ENCODE measurements around the gene ATN1. TPM values are rescaled to one million over a fixed set of nuclear protein-coding genes. Genes with fewer than 3 reads are reported as not detected.

ATN1 gene
- total RNA-seq, 1 experiment from 2014 or later: 82.3 TPM

DNA sequence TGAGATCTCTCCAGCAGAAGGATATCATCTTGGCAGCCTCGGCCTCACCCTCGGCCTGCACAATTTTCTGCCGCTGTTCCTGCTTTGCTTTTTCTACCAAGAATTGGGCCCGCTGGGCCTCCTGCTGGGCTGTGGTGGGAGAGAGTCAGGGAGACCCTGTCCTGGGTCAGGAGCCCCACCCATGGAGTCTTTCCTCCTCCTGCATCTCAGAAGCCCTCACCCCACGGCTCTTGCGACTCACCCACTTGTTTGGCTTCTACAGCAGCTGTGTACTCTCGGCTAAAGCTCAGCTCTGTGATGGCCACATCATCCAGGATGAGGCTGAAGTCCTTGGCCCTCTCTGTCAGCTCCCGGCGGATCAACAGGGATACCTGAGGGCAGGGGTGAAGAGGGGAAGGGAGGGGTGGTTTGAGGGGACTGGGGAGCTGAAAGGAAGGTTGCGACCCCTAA is 39.9 kb downstream of the ATN1 start:
- Histone ChIP-seq H3K27ac (ENCODE audit: low read length) (peak overlapping the region; percentile 44; the same call in 1 of the 2 replicates), H3K4me1 (ENCODE audit: control insufficient read depth, insufficient read depth, low read length) (peaks cover 20% of the 10 kb centered on the region), H3K4me3 (ENCODE audit: low read depth in 2 of 2, low read length in 2 of 2) (no peak overlapping the region), H3K27me3 (ENCODE audit: control insufficient read depth, insufficient read depth, low read length) (no peaks in the 10 kb centered on the region), H3K9me3 (ENCODE audit: control insufficient read depth, insufficient read depth, low read depth, low read length) (no peaks in the 10 kb centered on the region), H3K36me3 (ENCODE audit: control insufficient read depth, insufficient read depth, low read length) (peaks cover 16% of the 10 kb centered on the region)
- ChIA-PET POLR2A (interaction anchor here (0.6 kb wide), 1 partner anchor 18 kb away, joined by 4 read pairs; no protein-coding TSS in a partner anchor), CTCF (no interaction called here)
- in situ Hi-C loops (cut with HindIII; ENCODE audit: low pct_unique_long_range_greater_than_20kb, low sequenced_read_pairs) (no loop called here), intact Hi-C loops (cut with micrococcal nuclease; ENCODE audit: unreplicated experiment) (no loop called here)
- TF ChIP-seq, protein P1, sequence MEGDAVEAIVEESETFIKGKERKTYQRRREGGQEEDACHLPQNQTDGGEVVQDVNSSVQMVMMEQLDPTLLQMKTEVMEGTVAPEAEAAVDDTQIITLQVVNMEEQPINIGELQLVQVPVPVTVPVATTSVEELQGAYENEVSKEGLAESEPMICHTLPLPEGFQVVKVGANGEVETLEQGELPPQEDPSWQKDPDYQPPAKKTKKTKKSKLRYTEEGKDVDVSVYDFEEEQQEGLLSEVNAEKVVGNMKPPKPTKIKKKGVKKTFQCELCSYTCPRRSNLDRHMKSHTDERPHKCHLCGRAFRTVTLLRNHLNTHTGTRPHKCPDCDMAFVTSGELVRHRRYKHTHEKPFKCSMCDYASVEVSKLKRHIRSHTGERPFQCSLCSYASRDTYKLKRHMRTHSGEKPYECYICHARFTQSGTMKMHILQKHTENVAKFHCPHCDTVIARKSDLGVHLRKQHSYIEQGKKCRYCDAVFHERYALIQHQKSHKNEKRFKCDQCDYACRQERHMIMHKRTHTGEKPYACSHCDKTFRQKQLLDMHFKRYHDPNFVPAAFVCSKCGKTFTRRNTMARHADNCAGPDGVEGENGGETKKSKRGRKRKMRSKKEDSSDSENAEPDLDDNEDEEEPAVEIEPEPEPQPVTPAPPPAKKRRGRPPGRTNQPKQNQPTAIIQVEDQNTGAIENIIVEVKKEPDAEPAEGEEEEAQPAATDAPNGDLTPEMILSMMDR (IDR thresholded peaks at IDR 0.05): no peak
- TF ChIP-seq, protein P2, sequence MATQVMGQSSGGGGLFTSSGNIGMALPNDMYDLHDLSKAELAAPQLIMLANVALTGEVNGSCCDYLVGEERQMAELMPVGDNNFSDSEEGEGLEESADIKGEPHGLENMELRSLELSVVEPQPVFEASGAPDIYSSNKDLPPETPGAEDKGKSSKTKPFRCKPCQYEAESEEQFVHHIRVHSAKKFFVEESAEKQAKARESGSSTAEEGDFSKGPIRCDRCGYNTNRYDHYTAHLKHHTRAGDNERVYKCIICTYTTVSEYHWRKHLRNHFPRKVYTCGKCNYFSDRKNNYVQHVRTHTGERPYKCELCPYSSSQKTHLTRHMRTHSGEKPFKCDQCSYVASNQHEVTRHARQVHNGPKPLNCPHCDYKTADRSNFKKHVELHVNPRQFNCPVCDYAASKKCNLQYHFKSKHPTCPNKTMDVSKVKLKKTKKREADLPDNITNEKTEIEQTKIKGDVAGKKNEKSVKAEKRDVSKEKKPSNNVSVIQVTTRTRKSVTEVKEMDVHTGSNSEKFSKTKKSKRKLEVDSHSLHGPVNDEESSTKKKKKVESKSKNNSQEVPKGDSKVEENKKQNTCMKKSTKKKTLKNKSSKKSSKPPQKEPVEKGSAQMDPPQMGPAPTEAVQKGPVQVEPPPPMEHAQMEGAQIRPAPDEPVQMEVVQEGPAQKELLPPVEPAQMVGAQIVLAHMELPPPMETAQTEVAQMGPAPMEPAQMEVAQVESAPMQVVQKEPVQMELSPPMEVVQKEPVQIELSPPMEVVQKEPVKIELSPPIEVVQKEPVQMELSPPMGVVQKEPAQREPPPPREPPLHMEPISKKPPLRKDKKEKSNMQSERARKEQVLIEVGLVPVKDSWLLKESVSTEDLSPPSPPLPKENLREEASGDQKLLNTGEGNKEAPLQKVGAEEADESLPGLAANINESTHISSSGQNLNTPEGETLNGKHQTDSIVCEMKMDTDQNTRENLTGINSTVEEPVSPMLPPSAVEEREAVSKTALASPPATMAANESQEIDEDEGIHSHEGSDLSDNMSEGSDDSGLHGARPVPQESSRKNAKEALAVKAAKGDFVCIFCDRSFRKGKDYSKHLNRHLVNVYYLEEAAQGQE (IDR thresholded peaks at IDR 0.05; ENCODE audit: insufficient read depth in 1 of 2, low read depth in 2 of 2, low read length in 1 of 2): no peak
- TF ChIP-seq TCF7L2 (IDR thresholded peaks at IDR 0.05; ENCODE audit: low read depth, low read length) (no peak), SIN3A (IDR thresholded peaks at IDR 0.05; ENCODE audit: borderline replicate concordance, insufficient read depth, low read depth, low read length) (no peak), POLR2AphosphoS5 (IDR thresholded peaks at IDR 0.05; ENCODE audit: low read depth, low read length) (no peak)
- no peak for ATAC-seq
- DNase-seq (ENCODE audit: low read depth, low spot score): no peak
- BruUV-seq (replicated peaks): no TSS peak

DNA sequence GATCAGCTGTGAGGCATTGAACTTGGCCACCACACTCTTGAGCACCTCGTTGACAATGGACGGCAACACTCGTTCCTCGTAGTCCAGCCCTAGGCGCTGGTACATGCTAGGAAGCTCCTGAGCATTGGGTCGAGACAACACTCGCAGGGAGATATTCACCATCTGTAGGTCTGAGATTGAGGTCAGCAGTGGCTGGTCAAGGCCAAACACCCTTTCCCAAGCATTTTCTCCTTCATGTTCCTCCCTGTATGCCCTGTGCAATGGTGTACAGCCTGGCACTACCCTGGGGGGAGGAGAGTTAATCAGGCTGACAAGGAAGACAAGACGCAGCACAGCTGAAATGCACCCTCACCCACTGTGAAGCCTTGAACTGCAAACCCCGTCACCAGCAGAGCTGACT is 40.7 kb downstream of the ATN1 start:
- DNase-seq (ENCODE audit: low read depth, low spot score): no peak
- Histone ChIP-seq H3K36me3 (ENCODE audit: control insufficient read depth, insufficient read depth, low read length) (peaks cover 16% of the 10 kb centered on the region), H3K9me3 (ENCODE audit: control insufficient read depth, insufficient read depth, low read depth, low read length) (no peaks in the 10 kb centered on the region), H3K4me3 (ENCODE audit: low read depth in 2 of 2, low read length in 2 of 2) (peak overlapping the region in 1 of 2 experiments; percentile 71; a peak in 2 of 4 replicates), H3K4me1 (ENCODE audit: control insufficient read depth, insufficient read depth, low read length) (peaks cover 23% of the 10 kb centered on the region), H3K27ac (ENCODE audit: low read length) (peak overlapping the region; percentile 91), H3K27me3 (ENCODE audit: control insufficient read depth, insufficient read depth, low read length) (no peaks in the 10 kb centered on the region)
- BruUV-seq (replicated peaks): no TSS peak
- in situ Hi-C loops (cut with HindIII; ENCODE audit: low pct_unique_long_range_greater_than_20kb, low sequenced_read_pairs): no loop called here
- POLR2A ChIA-PET: interaction anchor here (0.5 kb wide), 1 partner anchor 60 kb away, joined by 7 read pairs; no protein-coding TSS in a partner anchor
- CTCF ChIA-PET: no interaction called here
- ATAC-seq: no peak
- intact Hi-C loops (cut with micrococcal nuclease; ENCODE audit: unreplicated experiment): no loop called here
- TF ChIP-seq POLR2AphosphoS5 (IDR thresholded peaks at IDR 0.05; ENCODE audit: low read depth, low read length) (no peak), SIN3A (IDR thresholded peaks at IDR 0.05; ENCODE audit: borderline replicate concordance, insufficient read depth, low read depth, low read length) (no peak), TCF7L2 (IDR thresholded peaks at IDR 0.05; ENCODE audit: low read depth, low read length) (no peak)
- TF ChIP-seq, protein P1 (IDR thresholded peaks at IDR 0.05): no peak
- TF ChIP-seq, protein P2 (IDR thresholded peaks at IDR 0.05; ENCODE audit: insufficient read depth in 1 of 2, low read depth in 2 of 2, low read length in 1 of 2): no peak

Data from Panc1 (cell line).